ENCODE measurements around the gene FAM222A. TPM values are rescaled to one million over a fixed set of nuclear protein-coding genes. Genes with fewer than 3 reads are reported as not detected.

The FAM222A gene
- polyA plus RNA-seq, 1 donor from 2014 or later: 8.5 TPM

DNA sequence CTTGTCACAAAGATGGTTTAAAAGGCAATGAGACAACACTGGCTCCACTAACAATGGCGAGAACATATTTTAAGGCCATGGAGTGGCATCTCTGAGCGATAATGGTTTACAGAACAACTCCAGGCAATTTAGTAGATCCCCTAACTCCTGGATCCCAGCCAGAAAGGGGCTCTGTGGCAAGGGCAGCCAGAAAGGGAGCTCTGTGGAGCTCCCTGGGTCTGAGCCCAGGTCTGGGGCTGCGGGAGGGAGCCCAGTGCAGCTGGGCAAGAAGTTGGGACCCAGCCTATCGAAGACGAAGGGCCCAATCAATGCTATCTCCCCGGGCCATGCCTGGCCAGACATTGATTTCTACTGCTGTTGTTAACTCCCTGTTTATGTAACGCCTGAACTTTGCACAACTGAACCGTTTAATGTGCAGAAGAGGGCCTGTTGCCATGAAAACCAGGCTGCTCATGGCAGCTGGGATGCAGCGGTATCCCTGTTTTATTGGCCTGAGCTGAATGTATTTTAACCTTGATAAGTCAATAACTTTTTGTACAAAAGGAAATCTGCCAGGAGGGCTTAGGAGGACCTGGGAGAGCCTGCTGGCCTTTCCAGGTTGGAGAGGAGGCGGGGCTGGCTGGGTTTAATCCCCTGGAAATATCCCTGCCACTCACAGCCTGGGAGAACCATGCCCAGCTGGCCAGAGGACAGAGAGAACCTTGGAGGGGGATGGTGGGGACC lies 6.7 kb upstream of the FAM222A start:
- Histone ChIP-seq H2AFZ (ENCODE audit: low read depth, low read length) (no peak overlapping the region), H3K27me3 (ENCODE audit: insufficient read depth, low read depth, low read length) (no peaks in the 10 kb centered on the region), H3K36me3 (ENCODE audit: insufficient read depth, low read length) (no peaks in the 10 kb centered on the region), H3K79me2 (replicated peaks; ENCODE audit: insufficient read depth, low read length) (no peaks in the 10 kb centered on the region), H3K4me3 (ENCODE audit: low read length) (peak overlapping the region; percentile 22), H3K9me2 (ENCODE audit: insufficient read depth, low read length) (no peaks in the 10 kb centered on the region), H4K20me1 (ENCODE audit: insufficient read depth) (no peaks in the 10 kb centered on the region), H3F3A (ENCODE audit: insufficient read depth, low read length, poor library complexity, severe bottlenecking) (no peaks in the 10 kb centered on the region), H3K9me3 (ENCODE audit: low read length) (no peaks in the 10 kb centered on the region), H3K4me2 (ENCODE audit: low read length) (peak overlapping the region; percentile 39), H3K27ac (ENCODE audit: low read length) (peak overlapping the region; percentile 32), H3K9ac (ENCODE audit: low read length) (peak overlapping the region; percentile 30)
- TF ChIP-seq POLR2AphosphoS5 (IDR thresholded peaks at IDR 0.05) (peak; percentile 27), RAD21 (conservative IDR thresholded peaks at IDR 0.05) (no peak), EZH2 (IDR thresholded peaks at IDR 0.05; ENCODE audit: borderline replicate concordance, insufficient read depth, low read length, poor library complexity, severe bottlenecking) (no peak), TAF1 (IDR thresholded peaks at IDR 0.05; ENCODE audit: low read depth) (no peak), SMC3 (conservative IDR thresholded peaks at IDR 0.05; ENCODE audit: poor library complexity) (no peak), EP300 (conservative IDR thresholded peaks at IDR 0.05; ENCODE audit: poor library complexity, severe bottlenecking) (peak; percentile 20)
- TF ChIP-seq, protein P1, sequence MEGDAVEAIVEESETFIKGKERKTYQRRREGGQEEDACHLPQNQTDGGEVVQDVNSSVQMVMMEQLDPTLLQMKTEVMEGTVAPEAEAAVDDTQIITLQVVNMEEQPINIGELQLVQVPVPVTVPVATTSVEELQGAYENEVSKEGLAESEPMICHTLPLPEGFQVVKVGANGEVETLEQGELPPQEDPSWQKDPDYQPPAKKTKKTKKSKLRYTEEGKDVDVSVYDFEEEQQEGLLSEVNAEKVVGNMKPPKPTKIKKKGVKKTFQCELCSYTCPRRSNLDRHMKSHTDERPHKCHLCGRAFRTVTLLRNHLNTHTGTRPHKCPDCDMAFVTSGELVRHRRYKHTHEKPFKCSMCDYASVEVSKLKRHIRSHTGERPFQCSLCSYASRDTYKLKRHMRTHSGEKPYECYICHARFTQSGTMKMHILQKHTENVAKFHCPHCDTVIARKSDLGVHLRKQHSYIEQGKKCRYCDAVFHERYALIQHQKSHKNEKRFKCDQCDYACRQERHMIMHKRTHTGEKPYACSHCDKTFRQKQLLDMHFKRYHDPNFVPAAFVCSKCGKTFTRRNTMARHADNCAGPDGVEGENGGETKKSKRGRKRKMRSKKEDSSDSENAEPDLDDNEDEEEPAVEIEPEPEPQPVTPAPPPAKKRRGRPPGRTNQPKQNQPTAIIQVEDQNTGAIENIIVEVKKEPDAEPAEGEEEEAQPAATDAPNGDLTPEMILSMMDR (IDR thresholded peaks at IDR 0.05; ENCODE audit: poor library complexity, severe bottlenecking): no peak

DNA sequence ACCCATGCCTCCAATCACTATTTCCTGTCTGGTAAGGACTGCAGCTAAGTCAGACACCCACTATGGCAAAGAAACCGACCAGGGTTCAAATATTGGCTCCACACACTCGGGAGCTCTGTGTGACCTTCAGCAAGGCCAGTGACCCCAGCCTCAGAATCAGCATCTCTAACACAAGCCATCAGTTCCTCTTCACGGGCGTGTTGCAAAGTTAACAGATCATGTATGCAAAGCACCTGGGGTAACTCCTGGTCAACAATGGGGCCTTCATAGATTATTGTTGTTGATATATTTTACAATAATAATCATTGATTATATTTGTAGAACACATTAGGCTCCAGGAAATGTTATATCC lies 6.2 kb upstream of the FAM222A start:
- Histone ChIP-seq H2AFZ (ENCODE audit: low read depth, low read length) (no peak overlapping the region), H3K27ac (ENCODE audit: low read length) (peak overlapping the region; percentile 32), H3K4me2 (ENCODE audit: low read length) (peak overlapping the region; percentile 39), H3K4me3 (ENCODE audit: low read length) (peak overlapping the region; percentile 22), H3K79me2 (replicated peaks; ENCODE audit: insufficient read depth, low read length) (no peaks in the 10 kb centered on the region), H3K9ac (ENCODE audit: low read length) (peak overlapping the region; percentile 30), H3F3A (ENCODE audit: insufficient read depth, low read length, poor library complexity, severe bottlenecking) (no peaks in the 10 kb centered on the region), H3K9me2 (ENCODE audit: insufficient read depth, low read length) (no peaks in the 10 kb centered on the region), H3K27me3 (ENCODE audit: insufficient read depth, low read depth, low read length) (no peaks in the 10 kb centered on the region), H3K36me3 (ENCODE audit: insufficient read depth, low read length) (no peaks in the 10 kb centered on the region), H4K20me1 (ENCODE audit: insufficient read depth) (no peaks in the 10 kb centered on the region), H3K9me3 (ENCODE audit: low read length) (no peaks in the 10 kb centered on the region)
- TF ChIP-seq POLR2AphosphoS5 (IDR thresholded peaks at IDR 0.05): no peak
- TF ChIP-seq, protein P1 (IDR thresholded peaks at IDR 0.05; ENCODE audit: poor library complexity, severe bottlenecking): no peak
- TF ChIP-seq EP300 (conservative IDR thresholded peaks at IDR 0.05; ENCODE audit: poor library complexity, severe bottlenecking): no peak

DNA sequence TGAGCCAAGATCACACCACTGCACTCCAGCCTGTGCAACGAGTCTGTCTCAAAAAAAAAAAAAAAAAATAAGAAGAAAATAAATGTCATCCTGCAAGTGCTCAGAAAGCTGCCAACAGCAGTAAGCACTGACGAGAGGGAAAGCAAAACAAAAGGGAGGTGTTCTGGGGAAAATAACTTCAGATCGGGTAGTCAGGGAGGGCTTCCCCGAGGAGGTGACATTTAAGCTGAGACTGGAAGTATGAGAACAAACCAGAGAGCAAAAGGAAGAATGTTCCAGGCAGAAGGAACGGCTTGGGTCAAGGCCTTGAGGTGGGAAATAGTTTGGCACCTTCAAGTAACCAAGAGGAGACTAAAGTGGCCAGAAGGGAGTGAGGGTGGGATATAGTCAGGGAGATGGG lies 4.7 kb upstream of the FAM222A start:
- Histone ChIP-seq H3K4me3 (ENCODE audit: low read length) (no peak overlapping the region), H2AFZ (ENCODE audit: low read depth, low read length) (no peak overlapping the region), H3K27ac (ENCODE audit: low read length) (no peak overlapping the region), H3K9me3 (ENCODE audit: low read length) (no peaks in the 10 kb centered on the region), H3F3A (ENCODE audit: insufficient read depth, low read length, poor library complexity, severe bottlenecking) (no peaks in the 10 kb centered on the region), H3K9ac (ENCODE audit: low read length) (no peak overlapping the region), H4K20me1 (ENCODE audit: insufficient read depth) (no peaks in the 10 kb centered on the region), H3K27me3 (ENCODE audit: insufficient read depth, low read depth, low read length) (no peaks in the 10 kb centered on the region), H3K4me2 (ENCODE audit: low read length) (no peak overlapping the region), H3K9me2 (ENCODE audit: insufficient read depth, low read length) (no peaks in the 10 kb centered on the region), H3K79me2 (replicated peaks; ENCODE audit: insufficient read depth, low read length) (no peaks in the 10 kb centered on the region), H3K36me3 (ENCODE audit: insufficient read depth, low read length) (no peaks in the 10 kb centered on the region)
- TF ChIP-seq EP300 (conservative IDR thresholded peaks at IDR 0.05; ENCODE audit: poor library complexity, severe bottlenecking) (no peak), EZH2 (IDR thresholded peaks at IDR 0.05; ENCODE audit: borderline replicate concordance, insufficient read depth, low read length, poor library complexity, severe bottlenecking) (no peak), TAF1 (IDR thresholded peaks at IDR 0.05; ENCODE audit: low read depth) (no peak), MXI1 (conservative IDR thresholded peaks at IDR 0.05; ENCODE audit: poor library complexity, severe bottlenecking) (no peak), SMC3 (conservative IDR thresholded peaks at IDR 0.05; ENCODE audit: poor library complexity) (no peak), RAD21 (conservative IDR thresholded peaks at IDR 0.05) (no peak), POLR2AphosphoS5 (IDR thresholded peaks at IDR 0.05) (no peak)
- TF ChIP-seq, protein P2, sequence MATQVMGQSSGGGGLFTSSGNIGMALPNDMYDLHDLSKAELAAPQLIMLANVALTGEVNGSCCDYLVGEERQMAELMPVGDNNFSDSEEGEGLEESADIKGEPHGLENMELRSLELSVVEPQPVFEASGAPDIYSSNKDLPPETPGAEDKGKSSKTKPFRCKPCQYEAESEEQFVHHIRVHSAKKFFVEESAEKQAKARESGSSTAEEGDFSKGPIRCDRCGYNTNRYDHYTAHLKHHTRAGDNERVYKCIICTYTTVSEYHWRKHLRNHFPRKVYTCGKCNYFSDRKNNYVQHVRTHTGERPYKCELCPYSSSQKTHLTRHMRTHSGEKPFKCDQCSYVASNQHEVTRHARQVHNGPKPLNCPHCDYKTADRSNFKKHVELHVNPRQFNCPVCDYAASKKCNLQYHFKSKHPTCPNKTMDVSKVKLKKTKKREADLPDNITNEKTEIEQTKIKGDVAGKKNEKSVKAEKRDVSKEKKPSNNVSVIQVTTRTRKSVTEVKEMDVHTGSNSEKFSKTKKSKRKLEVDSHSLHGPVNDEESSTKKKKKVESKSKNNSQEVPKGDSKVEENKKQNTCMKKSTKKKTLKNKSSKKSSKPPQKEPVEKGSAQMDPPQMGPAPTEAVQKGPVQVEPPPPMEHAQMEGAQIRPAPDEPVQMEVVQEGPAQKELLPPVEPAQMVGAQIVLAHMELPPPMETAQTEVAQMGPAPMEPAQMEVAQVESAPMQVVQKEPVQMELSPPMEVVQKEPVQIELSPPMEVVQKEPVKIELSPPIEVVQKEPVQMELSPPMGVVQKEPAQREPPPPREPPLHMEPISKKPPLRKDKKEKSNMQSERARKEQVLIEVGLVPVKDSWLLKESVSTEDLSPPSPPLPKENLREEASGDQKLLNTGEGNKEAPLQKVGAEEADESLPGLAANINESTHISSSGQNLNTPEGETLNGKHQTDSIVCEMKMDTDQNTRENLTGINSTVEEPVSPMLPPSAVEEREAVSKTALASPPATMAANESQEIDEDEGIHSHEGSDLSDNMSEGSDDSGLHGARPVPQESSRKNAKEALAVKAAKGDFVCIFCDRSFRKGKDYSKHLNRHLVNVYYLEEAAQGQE (IDR thresholded peaks at IDR 0.05; ENCODE audit: borderline replicate concordance): no peak
- TF ChIP-seq, protein P1 (IDR thresholded peaks at IDR 0.05; ENCODE audit: poor library complexity, severe bottlenecking): no peak

Data from neural cell (in vitro differentiated cells).